ENCODE measurements around the gene SRPRB.
A peak's percentile ranks its signal among the peaks of the same experiment; 100 is the strongest.

The SRPRB gene, protein sequence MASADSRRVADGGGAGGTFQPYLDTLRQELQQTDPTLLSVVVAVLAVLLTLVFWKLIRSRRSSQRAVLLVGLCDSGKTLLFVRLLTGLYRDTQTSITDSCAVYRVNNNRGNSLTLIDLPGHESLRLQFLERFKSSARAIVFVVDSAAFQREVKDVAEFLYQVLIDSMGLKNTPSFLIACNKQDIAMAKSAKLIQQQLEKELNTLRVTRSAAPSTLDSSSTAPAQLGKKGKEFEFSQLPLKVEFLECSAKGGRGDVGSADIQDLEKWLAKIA

GRCh38 chr3:133805702-133806475, at the start of gene SRPRB:
SRPRB (plus strand) TSS chr3:133805815; CDS start chr3:133805849, 34 bp downstream.
- peak; percentile 86 for DNase-seq (ENCODE audit: low spot score)
- peak; percentile 54 for FAIRE-seq

GRCh38 chr3:133756716-133757694, 48.6 kb upstream of the SRPRB start:
- DNase-seq (ENCODE audit: low spot score) (no peak), FAIRE-seq (no peak)

GRCh38 chr3:133757701-133758567, 47.7 kb upstream of the SRPRB start:
- DNase-seq (ENCODE audit: low spot score): no peak
- no peak for FAIRE-seq

DNA sequence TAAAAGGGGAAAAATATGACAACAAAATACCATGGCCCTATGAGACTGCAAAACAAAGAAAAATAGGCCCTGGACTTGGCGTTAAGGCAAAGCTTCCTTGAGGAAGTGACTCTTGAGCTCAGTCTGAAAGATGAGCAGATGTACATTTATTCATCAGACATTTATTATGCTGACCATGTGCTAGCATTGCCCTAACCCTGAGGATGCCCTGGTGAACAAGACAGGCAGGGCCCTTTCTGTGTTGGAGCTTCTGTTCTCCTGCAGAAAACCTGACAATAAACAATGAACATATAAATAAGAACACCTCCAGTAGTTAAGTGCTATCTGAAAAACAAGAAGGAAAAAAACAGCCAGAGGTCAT, 47.1 kb upstream of the SRPRB start:
- DNase-seq (ENCODE audit: low spot score) (no peak), FAIRE-seq (no peak)

GRCh38 chr3:133758964-133759739, 46.5 kb upstream of the SRPRB start:
- DNase-seq (ENCODE audit: low spot score): no peak
- no peak for FAIRE-seq

- FAIRE-seq (no peak), DNase-seq (ENCODE audit: low spot score) (no peak)
Measured at GRCh38 chr3:133759740-133760305, 45.8 kb upstream of the SRPRB start.

- FAIRE-seq (no peak), DNase-seq (ENCODE audit: low spot score) (no peak)
Measured at GRCh38 chr3:133760916-133761315, 44.7 kb upstream of the SRPRB start.

DNA sequence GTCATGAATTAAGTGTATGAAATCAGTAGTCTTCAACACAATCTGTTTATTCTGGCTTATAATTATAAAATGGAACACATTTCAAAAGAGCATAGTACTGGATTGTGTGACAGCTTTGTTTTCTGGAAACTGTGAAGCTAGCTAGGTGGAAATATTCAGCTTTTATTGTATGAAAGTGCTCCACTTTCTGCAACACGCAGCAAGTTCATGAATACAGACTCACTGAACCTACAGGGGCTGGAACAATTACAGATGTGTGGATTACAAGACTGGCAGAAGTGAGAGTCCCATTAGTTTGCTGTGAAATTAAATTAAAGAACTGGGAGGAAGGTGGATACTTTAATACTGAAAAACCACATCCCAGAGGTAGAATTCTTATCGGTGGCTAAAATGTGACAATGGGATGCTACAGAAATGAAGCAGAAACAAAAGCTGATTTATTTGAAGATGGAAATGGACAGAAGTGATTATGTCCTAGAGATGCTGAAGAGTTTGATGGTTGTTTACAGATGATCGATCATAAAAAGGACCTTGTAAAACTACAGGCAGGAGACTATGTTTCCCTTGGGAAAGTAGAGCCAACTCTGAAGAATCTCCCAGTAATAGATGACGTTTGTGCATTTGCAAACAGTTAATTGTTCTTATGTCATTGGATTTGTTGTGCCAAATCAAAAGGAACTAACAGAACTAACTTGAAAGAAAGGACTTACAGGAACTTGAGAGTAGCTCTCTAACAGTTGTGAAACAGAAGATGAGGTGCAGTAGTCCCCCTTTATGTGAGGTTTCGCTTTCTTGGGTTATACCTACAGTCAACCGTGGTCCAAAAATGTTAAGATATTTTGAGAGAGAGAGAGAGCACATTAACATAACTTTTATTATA, 43.8 kb upstream of the SRPRB start:
- no peak for FAIRE-seq

GRCh38 chr3:133762539-133762938, 43.1 kb upstream of the SRPRB start:
- FAIRE-seq (no peak), DNase-seq (ENCODE audit: low spot score) (no peak)

More for the DNA sequence above, 43.8 kb upstream of the SRPRB start:
- DNase-seq (ENCODE audit: low spot score): no peak

- FAIRE-seq: no peak
Measured at GRCh38 chr3:133763797-133764683, 41.6 kb upstream of the SRPRB start.

GRCh38 chr3:133765256-133765655, 40.4 kb upstream of the SRPRB start:
- DNase-seq (ENCODE audit: low spot score) (no peak), FAIRE-seq (no peak)

More at GRCh38 chr3:133763797-133764683, 41.6 kb upstream of the SRPRB start:
- DNase-seq (ENCODE audit: low spot score): no peak

DNA sequence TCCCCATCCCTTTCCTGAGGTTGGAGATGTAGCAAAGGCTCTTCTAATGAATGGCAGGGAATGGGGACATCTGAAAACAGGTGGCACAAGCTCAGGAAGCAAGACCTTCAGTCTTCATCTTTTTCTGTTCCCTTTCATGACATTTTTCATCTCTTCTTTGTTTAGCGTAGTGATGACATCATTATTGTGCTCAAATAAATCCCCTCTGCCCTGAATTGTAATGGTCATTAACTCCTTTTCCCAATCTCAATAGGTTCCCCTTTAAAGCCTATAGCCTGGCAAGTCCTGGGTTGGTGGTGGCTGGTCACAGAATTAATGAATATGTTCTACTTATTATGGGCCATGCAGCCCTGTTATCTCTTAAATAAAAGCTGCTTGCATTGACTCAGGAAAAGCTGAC, 38.0 kb upstream of the SRPRB start:
- DNase-seq (ENCODE audit: low spot score) (no peak), FAIRE-seq (no peak)

- FAIRE-seq (no peak), DNase-seq (ENCODE audit: low spot score) (no peak)
Measured at GRCh38 chr3:133769536-133769935, 36.1 kb upstream of the SRPRB start.

DNA sequence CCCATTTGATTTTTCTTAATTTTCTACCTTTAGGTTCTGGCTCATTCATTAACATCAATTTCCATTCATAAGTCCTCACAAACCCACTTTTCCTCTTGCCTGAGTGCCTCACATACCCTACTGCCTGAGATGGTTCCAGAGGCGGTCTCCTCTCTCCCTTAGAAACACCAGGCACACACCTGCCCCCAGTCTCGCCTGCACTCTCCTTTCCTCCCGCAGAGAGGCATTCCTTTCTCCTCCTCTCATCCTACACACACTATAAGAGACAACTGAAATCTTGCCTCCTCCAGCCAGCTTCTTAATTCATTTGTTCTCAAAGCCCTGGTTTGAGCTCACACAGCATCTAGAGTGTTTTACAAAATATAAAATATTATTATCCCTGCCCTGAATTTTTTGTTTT, 31.9 kb upstream of the SRPRB start:
- no peak for DNase-seq (ENCODE audit: low spot score)
- no peak for FAIRE-seq

GRCh38 chr3:133775309-133775708, 30.3 kb upstream of the SRPRB start:
- FAIRE-seq: no peak
- no peak for DNase-seq (ENCODE audit: low spot score)

DNA sequence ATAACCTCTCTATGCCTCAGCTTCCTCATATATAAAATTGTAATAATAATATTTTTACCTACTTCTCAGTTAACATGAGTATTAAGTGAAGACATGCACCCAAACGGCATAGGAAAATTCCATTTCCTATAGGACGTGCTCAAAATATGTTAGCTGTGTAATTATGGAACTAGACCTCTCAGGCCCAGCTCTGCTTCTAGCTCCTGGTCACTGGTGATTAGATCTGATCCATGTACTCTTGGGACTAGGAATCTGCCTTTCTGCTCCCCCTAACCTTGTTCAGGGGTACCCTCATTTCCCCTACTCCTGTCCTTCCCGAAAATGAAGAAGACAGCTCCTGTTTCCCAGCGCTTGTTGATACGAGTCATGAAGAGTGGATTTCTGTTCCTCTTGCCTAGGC, 29.8 kb upstream of the SRPRB start:
- no peak for FAIRE-seq
- no peak for DNase-seq (ENCODE audit: low spot score)

GRCh38 chr3:133776794-133777438, 28.7 kb upstream of the SRPRB start:
- no peak for FAIRE-seq

More at GRCh38 chr3:133776794-133777438, 28.7 kb upstream of the SRPRB start:
- DNase-seq (ENCODE audit: low spot score): no peak

All from RCC 7860 (cell line).